Measurements from ENCODE around the gene SLC16A12. TPM values are rescaled to one million over a fixed set of nuclear protein-coding genes. Genes with fewer than 3 reads are reported as not detected.
"Not testable (repeated sequence)": the region's sequence is repeated elsewhere in the genome, so short reads cannot be mapped to it uniquely, and the experiment has no call there.

The SLC16A12 gene
- total RNA-seq, 1 donor from 2014 or later: 1.6 TPM

- Histone ChIP-seq H3K4me1 (ENCODE audit: control insufficient read depth in 3 of 3, insufficient read depth in 3 of 3, low read length in 3 of 3) (peaks cover 0 to 4% (median 3%) of the 10 kb centered on the region in 3 donors), H3K4me3 (ENCODE audit: low read length in 3 of 3) (no peak overlapping the region), H3K36me3 (ENCODE audit: control insufficient read depth in 3 of 3, insufficient read depth in 3 of 3, low read length in 3 of 3) (no peaks in the 10 kb centered on the region), H3K27me3 (ENCODE audit: control insufficient read depth in 3 of 3, insufficient read depth in 3 of 3, low read length in 3 of 3) (peaks cover 19 to 41% (median 23%) of the 10 kb centered on the region in 3 donors), H3K9me3 (ENCODE audit: control insufficient read depth in 3 of 3, low read length in 3 of 3) (no peaks in the 10 kb centered on the region), H3K27ac (ENCODE audit: low read depth, low read length) (no peak overlapping the region), H3K9ac (ENCODE audit: low read depth in 1 of 3, low read length in 3 of 3) (no peak overlapping the region)
Measured at GRCh38 chr10:89532476-89532875, 2.9 kb downstream of the SLC16A12 start.

GRCh38 chr10:89531359-89531758 lies 4.0 kb downstream of the SLC16A12 start:
- H3K27me3 ChIP-seq (ENCODE audit: control insufficient read depth in 3 of 3, insufficient read depth in 3 of 3, low read length in 3 of 3): peaks cover 19 to 37% (median 23%) of the 10 kb centered on the region in 3 donors

DNA sequence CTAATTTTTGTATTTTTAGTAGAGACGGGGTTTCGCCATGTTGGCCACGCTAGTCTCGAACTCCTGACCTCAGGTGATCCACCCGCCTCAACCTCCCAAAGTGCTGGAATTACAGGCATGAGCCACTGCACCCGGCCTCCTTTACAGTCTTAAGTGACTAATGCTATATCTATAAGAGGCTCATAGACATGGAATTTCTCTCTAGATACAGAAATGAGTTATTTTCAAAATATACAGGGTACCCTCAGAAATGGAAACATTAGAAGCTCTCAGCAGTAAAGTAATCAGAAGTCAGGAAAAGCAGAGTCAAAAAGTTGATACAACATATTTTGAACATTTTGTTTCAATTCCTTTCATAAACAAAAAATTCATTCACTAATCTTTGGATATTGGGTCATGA lies 5.7 kb downstream of the SLC16A12 start:
- H3K27ac ChIP-seq (ENCODE audit: low read depth, low read length); H3K36me3 ChIP-seq (ENCODE audit: control insufficient read depth in 3 of 3, insufficient read depth in 3 of 3, low read length in 3 of 3); H3K4me1 ChIP-seq (ENCODE audit: control insufficient read depth in 3 of 3, insufficient read depth in 3 of 3, low read length in 3 of 3); H3K9ac ChIP-seq (ENCODE audit: low read depth in 1 of 3, low read length in 3 of 3); H3K9me3 ChIP-seq (ENCODE audit: control insufficient read depth in 3 of 3, low read length in 3 of 3); H3K4me3 ChIP-seq (ENCODE audit: low read length in 3 of 3): not testable (repeated sequence)
- H3K27me3 ChIP-seq (ENCODE audit: control insufficient read depth in 3 of 3, insufficient read depth in 3 of 3, low read length in 3 of 3): peaks cover 14 to 23% (median 17%) of the 10 kb centered on the region in 3 donors

More at GRCh38 chr10:89531359-89531758, 4.0 kb downstream of the SLC16A12 start:
- Histone ChIP-seq H3K27ac (ENCODE audit: low read depth, low read length) (no peak overlapping the region), H3K9ac (ENCODE audit: low read depth in 1 of 3, low read length in 3 of 3) (no peak overlapping the region), H3K9me3 (ENCODE audit: control insufficient read depth in 3 of 3, low read length in 3 of 3) (no peaks in the 10 kb centered on the region), H3K36me3 (ENCODE audit: control insufficient read depth in 3 of 3, insufficient read depth in 3 of 3, low read length in 3 of 3) (no peaks in the 10 kb centered on the region), H3K4me1 (ENCODE audit: control insufficient read depth in 3 of 3, insufficient read depth in 3 of 3, low read length in 3 of 3) (peaks cover 0 to 4% (median 3%) of the 10 kb centered on the region in 3 donors), H3K4me3 (ENCODE audit: low read length in 3 of 3) (no peak overlapping the region)

GRCh38 chr10:89526358-89526757 lies 9.0 kb downstream of the SLC16A12 start:
- Histone ChIP-seq H3K9ac (ENCODE audit: low read depth in 1 of 3, low read length in 3 of 3) (no peak overlapping the region), H3K27me3 (ENCODE audit: control insufficient read depth in 3 of 3, insufficient read depth in 3 of 3, low read length in 3 of 3) (peaks cover 0 to 3% (median 0%) of the 10 kb centered on the region in 3 donors), H3K4me3 (ENCODE audit: low read length in 3 of 3) (no peak overlapping the region), H3K27ac (ENCODE audit: low read depth, low read length) (no peak overlapping the region), H3K36me3 (ENCODE audit: control insufficient read depth in 3 of 3, insufficient read depth in 3 of 3, low read length in 3 of 3) (no peaks in the 10 kb centered on the region), H3K4me1 (ENCODE audit: control insufficient read depth in 3 of 3, insufficient read depth in 3 of 3, low read length in 3 of 3) (no peaks in the 10 kb centered on the region), H3K9me3 (ENCODE audit: control insufficient read depth in 3 of 3, low read length in 3 of 3) (no peaks in the 10 kb centered on the region)

DNA sequence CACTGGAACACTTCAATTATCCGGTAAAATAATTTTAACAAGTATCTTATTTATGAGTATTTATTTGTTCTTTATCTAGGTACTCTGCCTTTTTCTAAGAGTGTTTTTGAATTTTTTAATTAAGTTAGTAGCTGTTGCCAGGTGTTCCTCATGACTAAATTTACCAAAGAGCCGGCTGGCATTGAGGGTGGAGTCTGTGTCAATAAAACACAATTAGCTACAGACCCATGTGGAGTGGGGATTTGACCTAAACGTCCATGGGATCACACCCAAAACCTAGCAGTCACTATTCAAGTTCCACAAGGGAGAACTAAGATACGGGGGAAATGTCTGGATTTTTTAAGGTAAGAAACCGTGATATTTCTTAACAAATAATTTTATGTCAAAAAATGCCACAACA lies 9.8 kb downstream of the SLC16A12 start:
- Histone ChIP-seq H3K27ac (ENCODE audit: low read depth, low read length) (no peak overlapping the region), H3K9me3 (ENCODE audit: control insufficient read depth in 3 of 3, low read length in 3 of 3) (no peaks in the 10 kb centered on the region)

DNA sequence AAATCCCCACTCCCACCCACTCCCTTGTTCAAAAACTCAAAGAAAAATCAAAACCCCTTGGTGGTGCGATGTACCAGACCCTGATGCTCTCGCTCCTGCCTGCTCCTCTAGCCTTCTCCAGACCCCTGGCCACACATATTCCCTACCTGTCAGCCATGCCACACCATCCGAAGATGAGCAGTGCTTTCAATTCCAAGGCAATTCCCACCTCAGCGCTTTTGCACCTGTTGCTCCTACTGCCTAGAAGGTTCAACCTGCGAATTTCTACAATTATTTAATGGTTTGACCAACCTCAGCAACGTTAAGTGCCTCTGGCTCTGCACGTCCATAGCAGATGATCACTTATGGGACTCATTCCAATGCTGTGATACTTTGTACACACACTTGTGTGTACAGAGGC lies 11.1 kb downstream of the SLC16A12 start:
- no peak overlapping the region for H3K9ac ChIP-seq (ENCODE audit: low read depth in 1 of 3, low read length in 3 of 3)
- H3K9me3 ChIP-seq (ENCODE audit: control insufficient read depth in 3 of 3, low read length in 3 of 3): no peaks in the 10 kb centered on the region
- no peaks in the 10 kb centered on the region for H3K4me1 ChIP-seq (ENCODE audit: control insufficient read depth in 3 of 3, insufficient read depth in 3 of 3, low read length in 3 of 3)
- H3K4me3 ChIP-seq (ENCODE audit: low read length in 3 of 3): no peak overlapping the region
- H3K27me3 ChIP-seq (ENCODE audit: control insufficient read depth in 3 of 3, insufficient read depth in 3 of 3, low read length in 3 of 3): peaks cover 0 to 2% (median 0%) of the 10 kb centered on the region in 3 donors
- H3K27ac ChIP-seq (ENCODE audit: low read depth, low read length): no peak overlapping the region
- H3K36me3 ChIP-seq (ENCODE audit: control insufficient read depth in 3 of 3, insufficient read depth in 3 of 3, low read length in 3 of 3): no peaks in the 10 kb centered on the region

More for the DNA sequence above, 9.8 kb downstream of the SLC16A12 start:
- Histone ChIP-seq H3K4me3 (ENCODE audit: low read length in 3 of 3) (no peak overlapping the region), H3K27me3 (ENCODE audit: control insufficient read depth in 3 of 3, insufficient read depth in 3 of 3, low read length in 3 of 3) (peaks cover 0 to 2% (median 0%) of the 10 kb centered on the region in 3 donors), H3K4me1 (ENCODE audit: control insufficient read depth in 3 of 3, insufficient read depth in 3 of 3, low read length in 3 of 3) (no peaks in the 10 kb centered on the region), H3K36me3 (ENCODE audit: control insufficient read depth in 3 of 3, insufficient read depth in 3 of 3, low read length in 3 of 3) (no peaks in the 10 kb centered on the region), H3K9ac (ENCODE audit: low read depth in 1 of 3, low read length in 3 of 3) (no peak overlapping the region)

- no peak overlapping the region for H3K4me3 ChIP-seq (ENCODE audit: low read length in 3 of 3)
- peaks cover 0 to 2% (median 0%) of the 10 kb centered on the region in 3 donors for H3K27me3 ChIP-seq (ENCODE audit: control insufficient read depth in 3 of 3, insufficient read depth in 3 of 3, low read length in 3 of 3)
- H3K4me1 ChIP-seq (ENCODE audit: control insufficient read depth in 3 of 3, insufficient read depth in 3 of 3, low read length in 3 of 3): no peaks in the 10 kb centered on the region
- no peaks in the 10 kb centered on the region for H3K9me3 ChIP-seq (ENCODE audit: control insufficient read depth in 3 of 3, low read length in 3 of 3)
- no peaks in the 10 kb centered on the region for H3K36me3 ChIP-seq (ENCODE audit: control insufficient read depth in 3 of 3, insufficient read depth in 3 of 3, low read length in 3 of 3)
- H3K9ac ChIP-seq (ENCODE audit: low read depth in 1 of 3, low read length in 3 of 3): no peak overlapping the region
- no peak overlapping the region for H3K27ac ChIP-seq (ENCODE audit: low read depth, low read length)
Measured at GRCh38 chr10:89523274-89523673, 12.1 kb downstream of the SLC16A12 start.

- Histone ChIP-seq H3K36me3 (ENCODE audit: control insufficient read depth in 3 of 3, insufficient read depth in 3 of 3, low read length in 3 of 3) (no peaks in the 10 kb centered on the region), H3K4me3 (ENCODE audit: low read length in 3 of 3) (no peak overlapping the region), H3K4me1 (ENCODE audit: control insufficient read depth in 3 of 3, insufficient read depth in 3 of 3, low read length in 3 of 3) (peaks cover 0 to 4% (median 4%) of the 10 kb centered on the region in 3 donors), H3K9ac (ENCODE audit: low read depth in 1 of 3, low read length in 3 of 3) (no peak overlapping the region), H3K27ac (ENCODE audit: low read depth, low read length) (no peak overlapping the region), H3K9me3 (ENCODE audit: control insufficient read depth in 3 of 3, low read length in 3 of 3) (no peaks in the 10 kb centered on the region), H3K27me3 (ENCODE audit: control insufficient read depth in 3 of 3, insufficient read depth in 3 of 3, low read length in 3 of 3) (peaks cover 0 to 2% (median 0%) of the 10 kb centered on the region in 3 donors)
Measured at GRCh38 chr10:89522463-89522862, 12.9 kb downstream of the SLC16A12 start.

DNA sequence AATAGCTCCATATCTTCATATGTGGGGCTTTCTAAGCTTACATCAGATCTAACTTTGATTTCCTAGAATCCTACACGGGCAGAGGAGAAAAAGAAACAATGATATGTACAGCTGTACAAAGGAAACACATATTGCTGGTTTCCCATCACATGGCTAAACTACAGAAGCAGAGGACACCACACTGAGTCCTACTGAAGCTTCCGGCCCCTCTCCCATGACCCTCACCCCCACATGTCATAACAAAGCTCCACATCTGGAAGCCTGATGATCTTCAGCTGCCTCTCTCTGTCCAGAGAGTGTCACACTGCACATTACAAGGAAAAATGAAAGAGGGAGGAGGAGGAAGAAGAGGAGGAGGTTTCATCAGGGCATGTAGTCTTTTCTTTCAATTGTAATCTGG lies 14.0 kb downstream of the SLC16A12 start:
- Histone ChIP-seq H3K27ac (ENCODE audit: low read depth, low read length) (peak overlapping the region; percentile 62), H3K4me1 (ENCODE audit: control insufficient read depth in 3 of 3, insufficient read depth in 3 of 3, low read length in 3 of 3) (peaks cover 2 to 4% (median 4%) of the 10 kb centered on the region in 3 donors), H3K4me3 (ENCODE audit: low read length in 3 of 3) (no peak overlapping the region), H3K9ac (ENCODE audit: low read depth in 1 of 3, low read length in 3 of 3) (no peak overlapping the region), H3K27me3 (ENCODE audit: control insufficient read depth in 3 of 3, insufficient read depth in 3 of 3, low read length in 3 of 3) (peaks cover 0 to 2% (median 0%) of the 10 kb centered on the region in 3 donors), H3K36me3 (ENCODE audit: control insufficient read depth in 3 of 3, insufficient read depth in 3 of 3, low read length in 3 of 3) (no peaks in the 10 kb centered on the region), H3K9me3 (ENCODE audit: control insufficient read depth in 3 of 3, low read length in 3 of 3) (no peaks in the 10 kb centered on the region)

DNA sequence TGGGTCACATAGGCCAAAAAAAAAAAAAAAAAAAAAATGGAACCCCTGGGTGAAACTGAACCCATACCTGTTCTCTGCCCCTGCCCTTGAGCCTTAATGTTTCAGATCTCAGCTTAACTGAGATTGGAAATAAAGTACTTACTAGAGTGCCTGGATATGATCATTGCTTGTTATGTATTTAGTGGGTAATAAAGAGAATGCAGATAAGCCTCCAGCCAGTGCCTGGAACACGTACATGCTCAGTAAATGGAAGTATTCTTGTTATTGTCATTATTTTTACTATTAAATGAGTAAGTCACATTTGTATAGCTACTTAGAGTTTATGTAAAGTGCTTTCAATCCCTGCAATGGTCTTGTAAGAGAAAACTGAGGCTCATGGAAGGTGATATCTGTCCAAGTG lies 14.7 kb downstream of the SLC16A12 start:
- Histone ChIP-seq H3K4me1 (ENCODE audit: control insufficient read depth in 3 of 3, insufficient read depth in 3 of 3, low read length in 3 of 3) (peaks cover 2 to 4% (median 4%) of the 10 kb centered on the region in 3 donors), H3K27ac (ENCODE audit: low read depth, low read length) (peak overlapping the region; percentile 62)

More for the DNA sequence above, 14.7 kb downstream of the SLC16A12 start:
- Histone ChIP-seq H3K9me3 (ENCODE audit: control insufficient read depth in 3 of 3, low read length in 3 of 3) (no peaks in the 10 kb centered on the region), H3K9ac (ENCODE audit: low read depth in 1 of 3, low read length in 3 of 3) (no peak overlapping the region), H3K36me3 (ENCODE audit: control insufficient read depth in 3 of 3, insufficient read depth in 3 of 3, low read length in 3 of 3) (no peaks in the 10 kb centered on the region), H3K27me3 (ENCODE audit: control insufficient read depth in 3 of 3, insufficient read depth in 3 of 3, low read length in 3 of 3) (peaks cover 0 to 2% (median 0%) of the 10 kb centered on the region in 3 donors), H3K4me3 (ENCODE audit: low read length in 3 of 3) (no peak overlapping the region)

All from skeletal muscle tissue (tissue), 4 donors.